T-helper 22 cell (primary cell): Measurements from ENCODE around the gene TCERG1.

Experiments used
- DNase-seq: peaks from one replicate; pipeline ENCODE4 v3.0.0-alpha.2; 2020; ENCODE audit warnings: low read depth

The TCERG1 gene

GRCh38 chr5:146457431-146457830 lies 10.3 kb downstream of the TCERG1 start:
- DNase-seq = no peak

DNA sequence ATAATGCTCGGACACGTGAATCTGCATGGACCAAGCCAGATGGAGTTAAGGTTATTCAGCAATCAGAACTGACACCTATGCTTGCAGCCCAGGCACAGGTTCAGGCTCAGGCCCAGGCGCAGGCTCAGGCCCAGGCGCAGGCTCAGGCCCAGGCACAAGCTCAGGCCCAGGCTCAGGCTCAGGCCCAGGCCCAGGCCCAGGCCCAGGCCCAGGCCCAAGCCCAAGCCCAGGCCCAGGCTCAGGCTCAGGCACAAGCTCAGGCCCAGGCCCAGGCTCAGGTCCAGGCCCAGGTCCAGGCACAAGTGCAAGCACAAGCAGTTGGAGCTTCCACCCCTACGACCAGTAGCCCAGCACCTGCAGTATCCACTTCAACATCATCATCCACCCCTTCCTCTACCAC lies 11.8 kb downstream of the TCERG1 start:
- no peak for DNase-seq

DNA sequence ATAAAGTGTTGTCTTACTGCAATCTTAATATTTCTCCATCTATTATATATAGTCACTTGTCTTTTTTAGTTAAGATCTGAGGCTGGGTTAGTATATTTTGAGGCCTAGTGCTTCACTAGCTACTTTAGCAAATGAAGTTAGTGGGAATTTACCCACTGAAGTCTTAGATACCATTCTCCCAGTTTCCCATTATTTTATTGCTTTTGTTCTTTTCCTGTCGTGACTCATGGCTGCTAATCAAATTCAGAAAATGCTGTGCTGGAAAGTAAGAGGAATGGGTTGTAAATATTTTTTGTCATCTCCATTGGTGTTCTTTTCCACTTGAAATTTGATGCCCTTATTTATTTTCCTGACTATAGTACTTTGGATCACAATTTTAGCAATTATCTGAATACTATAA lies 14.2 kb downstream of the TCERG1 start:
- DNase-seq = no peak

- DNase-seq = no peak
Observed at GRCh38 chr5:146463446-146463845, 16.3 kb downstream of the TCERG1 start.

DNA sequence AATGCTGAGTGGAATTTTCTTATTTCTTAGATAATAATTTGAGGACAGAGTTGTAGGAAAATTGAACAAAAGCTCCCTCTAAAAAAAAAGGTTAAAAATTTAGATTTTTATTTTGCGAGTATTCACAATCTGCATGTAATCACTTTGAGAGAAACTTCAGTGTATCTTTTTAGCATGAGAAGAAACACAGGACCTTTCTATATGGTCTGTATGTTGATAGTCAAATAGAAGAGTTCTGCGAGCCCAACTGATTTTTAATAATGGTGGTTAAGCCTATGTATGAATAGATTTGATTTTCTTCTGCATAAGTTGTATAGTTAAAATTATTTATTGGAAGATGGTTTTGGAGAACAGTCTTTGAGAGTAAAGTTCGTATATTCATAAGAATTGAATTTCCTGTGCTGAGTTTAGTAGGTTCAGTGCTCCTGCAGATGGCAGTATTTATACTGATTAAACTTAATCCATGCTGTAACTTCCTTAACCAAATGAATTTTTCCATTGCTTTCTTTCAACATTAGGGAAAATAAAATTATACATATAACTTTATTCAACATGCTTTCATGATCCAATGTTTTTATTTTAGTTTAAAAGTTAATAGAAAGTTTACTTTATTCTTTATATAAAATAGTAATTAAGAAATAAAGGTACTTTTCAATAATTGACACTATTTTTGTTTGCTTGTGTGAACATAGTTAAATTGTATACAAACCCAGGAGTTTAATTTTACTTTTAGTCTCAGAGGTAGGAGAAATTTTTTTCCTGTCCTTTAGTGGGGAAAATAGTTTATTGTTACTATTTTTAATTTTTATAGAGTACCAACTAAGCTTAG lies 19.6 kb downstream of the TCERG1 start:
- no peak for DNase-seq

GRCh38 chr5:146467760-146468159 lies 20.6 kb downstream of the TCERG1 start:
- no peak for DNase-seq

DNA sequence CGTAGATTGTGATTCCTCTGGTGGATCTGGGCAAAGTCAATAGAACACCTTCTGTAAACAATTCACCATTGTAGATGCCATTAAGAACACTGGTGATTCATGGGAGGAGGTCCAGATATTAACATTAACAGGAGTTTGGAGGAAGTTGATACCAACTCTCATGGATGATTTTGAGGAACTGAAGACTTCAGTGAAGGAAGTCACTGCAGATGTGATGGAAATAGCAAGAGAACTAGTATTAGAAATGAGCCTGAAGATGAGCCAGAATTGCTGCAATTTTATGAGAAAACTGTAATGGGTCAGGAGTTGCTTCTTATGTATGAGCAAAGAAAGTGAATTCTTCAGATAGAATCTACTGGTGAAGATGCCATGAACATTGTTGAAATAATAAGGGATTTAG lies 26.9 kb downstream of the TCERG1 start:
- DNase-seq = no peak

DNA sequence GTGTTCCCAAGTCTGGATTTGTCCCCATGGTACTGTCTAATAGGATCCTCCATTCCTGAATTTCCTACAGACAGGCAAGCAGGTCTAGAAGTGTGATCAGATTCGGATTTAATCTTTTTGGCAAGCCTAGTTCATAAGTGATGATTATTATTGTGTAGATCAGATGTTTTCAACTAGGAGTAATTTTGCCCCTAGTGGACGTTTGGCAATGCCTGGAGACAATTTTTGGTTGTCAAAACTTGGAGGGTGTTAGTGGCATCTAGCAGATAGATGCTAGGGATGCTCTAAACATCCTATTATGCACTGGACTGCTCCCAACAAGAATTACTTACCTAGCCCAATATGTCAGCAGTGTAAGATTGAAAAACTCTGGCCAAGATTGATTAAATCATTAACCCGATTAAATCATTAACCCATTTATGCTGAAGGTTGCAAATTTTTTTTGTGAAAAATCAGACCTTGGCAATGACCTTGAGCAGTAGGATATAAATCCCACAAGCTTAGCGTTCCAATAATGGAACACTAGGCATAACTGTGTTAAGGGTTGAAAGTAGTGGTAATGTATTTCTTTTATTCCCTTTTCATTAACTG lies 28.2 kb downstream of the TCERG1 start:
- no peak for DNase-seq

DNA sequence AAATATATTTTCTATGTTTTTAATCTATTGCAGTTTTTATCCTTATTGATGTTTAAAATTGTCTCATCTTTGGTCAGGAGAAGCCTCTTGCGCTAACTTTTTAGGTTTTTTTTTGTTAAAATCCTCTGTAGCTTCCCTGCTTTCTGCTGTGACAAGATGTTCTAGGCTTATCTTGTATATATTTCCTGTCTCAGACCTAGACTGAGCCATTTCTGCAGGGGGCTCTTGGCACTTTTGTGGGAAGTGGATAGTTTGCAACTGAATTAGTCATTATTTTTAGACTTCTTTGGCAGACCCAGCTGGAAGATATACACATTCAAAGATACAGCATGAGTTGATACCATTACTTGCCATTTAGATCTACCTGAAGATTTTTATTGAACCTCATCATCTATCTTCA lies 28.8 kb downstream of the TCERG1 start:
- DNase-seq = no peak

GRCh38 chr5:146482775-146483174 lies 35.6 kb downstream of the TCERG1 start:
- no peak for DNase-seq

DNA sequence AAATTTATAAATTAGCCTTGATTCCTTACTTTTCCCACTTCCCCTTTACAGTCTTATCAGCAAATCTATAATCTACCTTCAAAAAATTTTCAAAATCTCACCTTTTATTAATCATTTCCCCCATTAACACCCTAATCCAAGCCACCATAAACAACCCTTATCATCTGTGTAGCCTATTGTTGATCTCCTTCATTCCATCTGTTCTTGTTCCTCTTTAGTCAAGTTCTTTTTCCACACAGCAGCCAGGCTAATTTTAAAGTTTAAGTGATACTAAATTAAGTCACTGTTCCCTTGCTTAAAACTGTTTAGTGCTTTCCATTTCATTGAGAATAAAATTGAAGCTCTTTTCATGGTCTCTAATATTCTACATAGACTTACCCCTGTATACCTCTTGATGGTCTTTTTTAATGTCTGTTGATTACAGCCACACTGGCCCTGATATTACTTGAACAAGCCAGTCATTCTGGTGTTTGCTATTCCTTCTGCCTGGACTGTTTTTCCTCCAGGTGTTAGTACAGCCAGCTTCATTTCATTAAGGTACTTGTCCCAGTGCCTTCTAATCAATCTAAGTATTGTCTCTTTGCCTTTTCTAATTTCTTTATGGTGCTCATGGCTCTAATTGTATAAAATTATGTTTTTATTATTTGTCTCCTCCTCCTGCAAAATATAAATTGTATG lies 37.7 kb downstream of the TCERG1 start:
- DNase-seq = no peak

DNA sequence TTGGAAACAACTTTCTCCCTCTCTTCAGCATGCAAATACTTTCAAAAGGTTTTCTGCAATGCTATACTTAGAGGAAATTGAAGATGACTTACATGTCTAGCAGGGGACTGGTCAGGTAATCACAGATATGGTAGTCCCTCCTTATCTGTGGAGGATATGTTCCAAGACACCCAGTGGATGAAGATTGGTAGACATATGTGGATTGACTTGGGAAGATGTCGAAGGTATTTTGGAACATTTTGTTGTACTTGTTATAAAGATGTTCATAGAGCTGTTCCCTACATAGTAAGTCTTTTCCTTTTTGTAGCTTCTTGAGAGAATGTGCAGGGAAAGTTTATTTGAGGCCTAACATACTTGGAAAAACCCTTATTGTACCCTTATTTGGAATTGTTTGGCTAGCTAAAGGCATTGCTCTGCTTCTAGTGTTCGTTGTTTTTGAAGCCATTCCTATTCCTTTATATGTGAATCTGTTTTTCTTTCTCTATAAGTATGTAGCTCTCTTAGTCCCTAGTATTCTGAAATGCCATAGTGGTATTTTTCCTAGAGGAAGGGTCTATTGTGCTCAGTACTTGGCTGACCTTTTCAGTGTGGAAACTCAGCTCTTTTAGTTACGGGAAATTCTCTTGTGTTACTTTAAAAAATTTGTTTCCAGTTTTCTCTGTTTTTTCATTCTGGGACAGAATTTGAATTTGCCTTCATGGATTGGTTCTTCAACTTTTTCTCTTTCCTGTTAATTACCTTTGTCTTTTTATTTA lies 43.1 kb downstream of the TCERG1 start:
- no peak for DNase-seq

DNA sequence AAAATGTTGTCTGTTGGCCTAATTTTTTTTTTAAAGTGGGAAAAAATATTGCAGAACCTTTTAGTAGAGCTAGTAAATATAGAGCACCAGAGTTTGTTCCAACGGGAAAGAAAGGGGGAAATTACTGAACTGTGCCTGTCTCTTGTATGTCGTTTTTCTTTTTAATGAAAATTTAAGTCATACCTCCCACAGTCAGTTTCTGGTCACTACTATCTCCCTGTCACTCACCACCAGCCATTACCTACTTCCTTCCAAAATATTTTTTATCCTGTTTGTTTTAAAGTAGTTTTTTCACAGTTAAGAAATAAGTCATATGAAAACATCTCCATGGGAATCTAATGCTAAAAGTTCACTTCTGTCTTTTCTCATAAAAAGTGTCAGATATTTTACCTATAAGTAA lies 47.5 kb downstream of the TCERG1 start:
- no peak for DNase-seq

DNA sequence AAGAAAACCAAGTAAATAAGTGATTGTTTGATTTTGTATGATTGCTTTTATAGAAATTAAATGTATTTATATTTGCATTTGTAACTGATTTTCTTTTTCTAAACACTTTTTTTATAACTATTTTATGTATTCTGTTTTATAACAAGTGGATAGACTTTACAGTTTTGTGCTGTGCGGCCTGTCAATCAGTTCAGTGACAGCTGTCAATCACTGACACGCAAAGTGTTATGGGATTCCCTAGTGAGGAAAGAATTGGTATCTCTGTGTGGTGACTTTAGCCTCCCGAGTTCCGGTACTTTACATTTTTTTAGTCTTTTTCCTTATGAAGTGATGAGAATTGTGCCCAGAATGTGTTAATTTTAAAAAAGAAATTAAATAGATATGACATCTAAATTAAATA lies 52.5 kb downstream of the TCERG1 start:
- no peak for DNase-seq

GRCh38 chr5:146507428-146507827 lies 60.3 kb downstream of the TCERG1 start:
- DNase-seq = no peak

- DNase-seq = no peak
Observed at GRCh38 chr5:146510559-146511125, 63.5 kb downstream of the TCERG1 start.

DNA sequence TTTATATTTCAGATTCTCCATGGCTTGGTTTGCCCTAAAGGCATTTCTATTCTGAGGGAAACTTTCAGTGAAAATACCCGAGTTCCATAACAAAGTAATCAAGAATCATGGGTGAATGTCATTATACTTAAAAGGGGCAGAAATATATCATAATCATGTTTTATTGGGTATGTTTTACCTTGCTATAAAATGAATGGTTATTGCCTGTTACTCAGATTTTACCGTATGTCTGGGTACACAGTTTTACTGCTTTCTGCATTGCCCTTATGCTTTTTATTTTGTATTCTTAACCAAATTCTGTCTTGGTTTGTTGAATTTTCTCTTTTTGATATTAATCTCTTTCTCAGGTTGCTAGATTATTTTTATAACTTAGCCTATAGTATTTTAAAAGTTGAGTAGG lies 66.3 kb downstream of the TCERG1 start:
- no peak for DNase-seq

- no peak for DNase-seq
Observed at GRCh38 chr5:146514575-146514974, 67.4 kb downstream of the TCERG1 start.

DNA sequence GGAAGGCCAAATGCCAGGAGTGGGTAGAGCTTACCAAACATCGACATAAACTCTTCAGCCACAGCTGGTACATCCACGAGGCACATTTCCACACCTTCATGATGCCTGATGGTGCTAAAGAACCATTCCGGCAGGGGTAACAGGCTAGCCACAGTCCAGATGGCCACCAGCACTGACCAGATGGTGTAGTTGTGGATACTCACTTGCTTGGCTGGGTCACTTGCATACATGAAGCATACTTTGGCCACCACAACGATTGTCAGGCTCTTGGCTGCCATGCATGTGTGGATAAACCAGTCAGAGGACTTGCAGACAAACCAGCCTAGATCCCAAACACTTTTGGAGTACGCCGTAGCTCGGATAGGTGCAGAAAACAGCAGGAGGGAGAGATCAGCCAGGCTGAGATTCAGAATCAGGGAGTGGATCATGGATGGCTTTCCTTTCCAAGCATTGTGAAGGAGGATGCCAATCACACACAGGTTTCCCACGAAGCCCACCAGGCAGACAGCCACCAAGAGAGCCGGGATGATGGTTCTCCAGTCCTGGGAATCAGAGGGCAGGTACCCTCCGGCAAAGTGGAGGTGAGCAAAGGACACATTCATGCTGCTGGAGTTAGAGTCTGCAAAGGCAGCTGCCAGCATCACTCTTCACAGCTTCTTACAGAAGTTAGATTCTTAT lies 68.5 kb downstream of the TCERG1 start:
- DNase-seq = no peak

- no peak for DNase-seq
Observed at GRCh38 chr5:146516151-146516475, 69.0 kb downstream of the TCERG1 start, which contains the start of gene GPR151. GPR151 (minus strand) TSS chr5:146516190; CDS start chr5:146516113, 77 bp downstream.

GRCh38 chr5:146519554-146519953 lies 72.4 kb downstream of the TCERG1 start:
- no peak for DNase-seq

DNA sequence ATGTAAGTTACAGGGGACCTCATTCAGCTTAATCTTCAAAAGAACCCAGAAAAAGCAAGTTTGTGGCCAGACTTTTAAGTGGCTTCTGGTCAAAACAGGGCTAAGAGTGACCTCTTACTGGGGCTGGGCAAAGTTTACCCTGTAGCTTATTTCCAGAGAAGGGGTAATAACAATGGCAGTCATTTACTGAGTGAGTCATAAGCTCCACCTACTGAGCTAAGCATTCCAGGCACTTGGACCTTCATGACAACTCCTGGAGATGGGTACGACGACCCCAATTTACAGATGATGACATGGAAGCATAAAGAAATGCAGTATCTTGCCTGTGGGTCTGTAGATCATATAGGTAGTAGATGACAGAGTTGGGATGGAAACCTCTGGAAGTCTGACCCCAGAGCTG lies 73.6 kb downstream of the TCERG1 start:
- no peak for DNase-seq
